GM04504 (cell line): ENCODE results near the gene NCKAP1.
"Not testable (repeated sequence)": the region's sequence is repeated elsewhere in the genome, so short reads cannot be mapped to it uniquely, and the experiment has no call there.

Source experiments
- DNase-seq: peaks from one replicate; pipeline ENCODE4 v3.0.0-alpha.2; 2012; ENCODE audit warnings: low read depth

The NCKAP1 gene

DNA sequence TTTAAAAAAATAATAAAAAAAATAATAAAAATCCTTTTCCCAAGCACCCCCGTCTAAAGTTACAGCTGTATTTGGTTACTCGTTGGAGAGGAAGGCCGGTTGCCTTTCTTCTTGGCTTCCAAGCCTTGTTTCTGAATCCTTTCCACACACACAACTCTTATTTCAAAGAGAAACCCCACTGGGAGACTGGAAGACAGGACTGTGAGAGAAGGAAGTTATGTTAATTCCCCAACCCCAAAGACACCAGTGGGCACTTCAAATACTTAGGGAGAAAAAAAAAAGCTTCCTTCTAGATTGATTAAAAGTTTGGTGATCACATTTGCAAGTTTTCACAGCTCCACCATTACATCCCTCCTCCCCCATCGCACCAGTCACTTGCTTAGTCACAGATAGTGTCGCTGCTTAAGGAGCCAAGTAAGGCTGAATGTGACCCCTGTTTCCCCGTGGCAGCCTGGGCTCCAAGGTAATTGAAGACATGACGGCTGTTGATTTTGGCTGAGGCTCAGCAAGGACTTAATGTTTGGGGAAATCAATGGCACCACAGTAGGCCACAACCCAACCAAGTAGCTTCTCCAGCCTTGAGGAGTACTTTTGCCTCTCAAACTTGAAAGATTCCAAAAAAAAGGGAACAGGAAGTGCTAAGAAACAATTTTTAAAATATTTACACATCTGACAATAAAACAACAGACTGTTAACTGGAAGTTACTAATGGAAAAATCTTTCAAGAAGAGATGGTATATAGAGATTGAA is 131.0 kb downstream of the NCKAP1 start:
- no peak for DNase-seq

DNA sequence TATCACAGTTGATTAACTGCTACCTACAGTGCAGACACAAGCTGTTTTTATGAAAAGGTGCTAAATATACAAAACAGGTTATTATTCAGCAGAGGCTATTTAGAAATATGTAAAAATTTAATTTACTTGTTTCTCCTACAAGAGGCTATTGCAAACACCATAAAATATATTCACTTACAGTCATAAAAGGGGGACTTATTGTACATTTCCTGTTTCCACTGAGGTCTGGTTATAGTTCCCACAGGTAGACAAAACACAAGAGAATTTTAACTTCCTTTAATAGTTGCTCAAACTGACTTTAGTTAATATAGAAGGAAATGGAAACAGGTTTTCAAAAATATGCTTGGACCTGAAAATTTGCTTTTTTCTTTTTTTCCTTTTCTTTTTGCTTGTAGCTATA is 131.8 kb downstream of the NCKAP1 start:
- DNase-seq, result no peak

DNA sequence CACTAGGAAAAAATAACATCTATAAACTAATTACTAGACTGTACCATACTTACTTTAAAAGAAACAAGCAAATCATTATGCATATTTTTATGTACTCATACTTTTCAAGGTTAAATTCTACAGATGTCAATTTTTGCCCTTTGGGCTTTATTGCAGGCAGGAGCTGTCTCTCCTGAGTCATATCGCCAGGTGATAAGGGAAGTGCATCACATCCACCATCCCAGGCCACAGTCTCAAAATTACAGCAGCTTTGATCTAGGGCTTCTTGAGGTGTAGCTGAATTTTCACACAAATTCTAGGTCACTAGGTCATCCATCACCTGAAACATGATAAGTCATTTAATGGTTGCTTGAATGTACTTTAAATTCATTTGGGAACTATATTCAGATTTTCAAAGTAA is 133.4 kb downstream of the NCKAP1 start:
- no peak for DNase-seq

DNA sequence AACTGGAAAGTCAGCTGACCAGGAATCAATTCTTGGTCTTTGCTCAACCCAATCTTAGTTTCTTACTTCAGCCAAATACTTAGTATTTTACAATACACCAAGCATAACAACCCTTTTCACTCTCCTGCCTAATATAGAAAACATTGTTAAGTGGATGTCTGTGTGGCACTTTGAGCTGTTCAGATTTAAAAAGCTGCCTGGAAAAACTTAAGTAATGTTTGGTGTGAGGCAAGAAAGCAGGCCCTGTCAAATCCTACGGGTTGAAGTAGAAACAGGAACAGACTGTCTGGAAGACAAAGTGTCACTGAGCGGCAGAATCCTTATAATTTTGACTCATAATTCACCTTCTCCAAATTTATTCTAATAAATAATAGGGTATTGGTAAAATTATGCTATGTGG is 134.7 kb downstream of the NCKAP1 start:
- no peak for DNase-seq

DNA sequence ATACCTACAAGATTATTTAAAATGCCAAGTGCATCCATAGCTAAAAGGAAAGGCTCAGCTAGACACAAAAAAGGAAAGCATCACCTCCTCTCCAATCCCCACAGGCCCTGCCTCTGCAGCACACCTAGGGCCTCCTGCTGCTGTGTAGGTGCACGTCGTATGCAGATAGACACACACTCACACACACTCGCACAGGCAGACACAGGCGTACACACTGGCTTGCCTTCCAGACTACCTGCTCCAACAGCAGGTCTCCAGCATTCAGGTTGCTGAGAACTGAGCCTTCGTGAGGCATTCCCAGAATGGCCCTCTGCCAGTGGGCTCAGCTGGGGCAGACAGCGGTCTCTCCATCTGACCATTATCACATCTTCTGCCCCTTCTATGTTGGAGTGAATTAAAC is 136.5 kb downstream of the NCKAP1 start:
- no peak for DNase-seq

DNA sequence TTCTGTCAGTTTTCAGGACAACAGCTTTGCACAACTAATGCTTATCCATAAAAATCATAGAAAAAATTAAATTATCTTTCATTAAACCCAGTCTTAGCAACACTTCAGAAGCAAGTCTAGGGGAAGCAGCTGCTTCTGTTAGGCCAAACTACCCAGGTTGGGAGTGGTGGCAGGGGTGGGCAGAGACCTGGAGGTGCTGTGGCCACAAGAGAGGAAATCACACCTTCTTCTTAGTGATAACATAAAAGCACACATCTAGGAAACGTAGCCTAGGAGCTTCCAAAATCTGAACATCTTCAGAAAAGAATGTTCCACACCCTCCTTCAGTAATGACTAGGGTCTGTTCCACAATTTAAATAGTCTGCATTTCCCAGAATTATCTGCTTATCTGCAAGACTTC is 139.5 kb downstream of the NCKAP1 start:
- no peak for DNase-seq

DNA sequence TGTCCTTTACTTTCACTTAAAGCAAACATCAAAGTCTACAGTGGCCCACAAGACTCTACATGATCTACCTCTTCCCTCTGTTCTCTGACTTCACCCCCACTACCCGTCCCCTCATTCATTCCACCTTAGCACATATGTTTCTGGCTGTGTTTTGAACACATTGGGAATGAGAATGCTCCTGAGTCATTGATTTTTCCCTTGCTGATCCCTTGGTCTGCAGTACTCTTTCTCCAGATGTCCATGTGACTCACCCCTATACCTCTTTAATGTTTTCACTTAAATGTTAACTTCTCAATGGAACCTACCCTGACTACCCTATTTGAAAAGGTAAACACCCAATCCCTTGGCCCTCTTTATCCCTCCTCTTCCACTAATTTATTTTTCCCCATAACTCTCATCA is 141.1 kb downstream of the NCKAP1 start:
- DNase-seq, result no peak

DNA sequence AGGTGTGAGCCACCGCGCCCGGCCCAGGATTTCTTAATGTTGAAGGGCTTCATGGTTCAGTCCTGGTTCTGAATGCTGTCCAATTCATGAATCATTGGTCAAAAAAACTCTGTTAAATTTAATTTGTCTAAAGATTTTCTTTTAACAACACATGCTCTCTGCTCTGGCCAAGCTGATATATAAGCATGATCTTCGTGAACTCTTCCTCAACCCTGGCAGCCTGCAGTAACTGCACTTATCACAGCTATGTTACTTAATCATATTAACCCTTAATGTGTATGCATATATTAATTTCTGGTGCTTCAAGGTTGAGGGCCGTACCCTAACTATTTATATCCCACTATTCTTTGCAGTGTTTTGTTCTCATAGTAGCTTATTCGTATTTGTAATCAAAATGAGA is 142.5 kb downstream of the NCKAP1 start:
- no peak for DNase-seq

DNA sequence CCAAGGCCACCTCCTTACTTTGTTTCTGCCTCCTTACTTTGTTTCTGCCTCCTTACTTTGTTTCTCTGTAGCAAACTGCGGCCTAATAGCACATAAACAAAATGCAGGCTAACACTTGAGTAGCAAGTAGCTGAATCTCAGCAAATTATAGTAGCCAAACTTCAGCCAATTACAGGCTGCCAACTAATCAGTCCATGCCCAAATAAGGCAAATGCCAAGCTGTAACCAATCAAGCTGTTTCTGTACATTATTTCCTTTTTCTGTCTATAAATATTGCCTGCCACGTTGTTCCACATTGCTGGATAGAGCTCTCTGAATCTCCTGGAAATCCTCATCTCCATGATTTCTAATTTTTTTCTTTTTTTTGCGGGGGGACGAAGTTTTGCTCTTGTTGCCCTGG is 143.1 kb downstream of the NCKAP1 start:
- no peak for DNase-seq

DNA sequence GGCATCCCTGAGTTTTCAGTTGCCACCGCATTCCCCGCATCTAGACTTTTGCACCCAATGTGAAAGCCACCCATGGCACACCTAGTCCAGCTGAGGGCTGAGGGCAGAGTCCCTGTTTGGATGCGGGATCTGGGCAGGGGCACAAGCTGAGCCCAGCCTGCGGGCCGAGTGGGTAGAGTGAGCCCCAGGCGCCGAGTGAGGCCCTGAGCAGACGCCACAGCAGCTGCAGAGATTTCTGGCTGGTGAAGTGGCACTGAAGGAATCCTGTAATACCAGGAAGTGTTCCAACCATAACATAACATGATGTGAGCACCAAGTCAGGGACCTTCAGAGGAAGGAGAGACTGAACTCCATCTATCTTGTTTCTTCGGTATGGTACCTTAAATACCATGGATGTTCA is 144.1 kb downstream of the NCKAP1 start:
- DNase-seq, result no peak

DNA sequence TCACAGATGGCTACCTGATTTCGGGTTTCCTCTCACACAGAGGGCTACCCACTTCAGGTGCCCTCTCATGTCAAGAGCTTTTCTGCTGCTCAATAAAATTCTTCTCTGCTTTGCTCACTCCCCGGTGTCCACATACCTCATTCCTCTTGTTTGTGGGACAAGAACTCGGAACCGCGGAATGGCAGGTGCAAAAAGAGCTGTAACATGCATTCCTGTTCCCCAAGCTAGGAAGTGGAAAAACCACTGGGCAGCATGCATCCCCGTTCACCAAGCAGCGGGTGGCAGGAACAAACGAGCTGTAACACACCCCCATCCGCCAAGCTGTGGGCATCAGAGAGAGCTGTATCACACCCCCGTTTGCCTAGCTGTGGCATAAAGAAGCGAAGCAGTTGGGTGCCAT is 144.6 kb downstream of the NCKAP1 start:
- no peak for DNase-seq

DNA sequence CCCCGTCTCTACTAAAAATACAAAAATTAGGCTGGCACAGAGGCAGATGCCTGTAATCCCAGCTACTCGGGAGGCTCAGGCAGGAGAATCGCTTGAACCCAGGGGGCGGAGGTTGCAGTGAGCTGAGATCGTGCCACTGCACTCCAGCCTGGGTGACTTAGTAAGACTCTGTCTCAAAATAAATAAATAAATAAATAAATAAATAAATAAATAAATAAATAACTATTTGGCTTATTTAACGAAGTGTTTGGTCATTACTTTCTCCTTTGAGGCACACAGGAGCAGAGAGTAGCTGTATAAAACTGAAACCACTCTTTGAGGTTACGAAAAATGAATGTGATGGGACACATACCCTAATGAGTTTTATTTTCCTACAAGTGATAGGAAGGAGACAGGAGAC is 145.2 kb downstream of the NCKAP1 start:
- not testable (repeated sequence) for DNase-seq

DNA sequence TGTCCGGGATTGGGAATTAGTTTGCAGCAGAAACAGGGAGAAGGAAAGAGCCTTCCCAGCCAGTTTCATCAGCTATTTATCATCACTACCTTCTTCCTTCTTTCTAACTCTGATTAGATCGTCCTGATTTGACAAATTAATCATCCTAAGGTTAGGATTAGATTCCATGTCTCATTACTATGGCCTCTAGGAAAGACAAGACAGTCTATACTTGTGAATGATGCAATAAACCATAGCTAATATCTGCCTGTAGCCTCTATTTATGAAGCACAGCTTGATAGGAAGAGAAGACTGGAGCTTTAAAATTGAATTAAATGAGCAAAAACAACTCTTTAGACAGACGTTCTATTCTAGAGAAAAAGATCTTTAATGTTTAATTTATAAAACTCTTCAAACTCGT is 146.6 kb downstream of the NCKAP1 start:
- no peak for DNase-seq

DNA sequence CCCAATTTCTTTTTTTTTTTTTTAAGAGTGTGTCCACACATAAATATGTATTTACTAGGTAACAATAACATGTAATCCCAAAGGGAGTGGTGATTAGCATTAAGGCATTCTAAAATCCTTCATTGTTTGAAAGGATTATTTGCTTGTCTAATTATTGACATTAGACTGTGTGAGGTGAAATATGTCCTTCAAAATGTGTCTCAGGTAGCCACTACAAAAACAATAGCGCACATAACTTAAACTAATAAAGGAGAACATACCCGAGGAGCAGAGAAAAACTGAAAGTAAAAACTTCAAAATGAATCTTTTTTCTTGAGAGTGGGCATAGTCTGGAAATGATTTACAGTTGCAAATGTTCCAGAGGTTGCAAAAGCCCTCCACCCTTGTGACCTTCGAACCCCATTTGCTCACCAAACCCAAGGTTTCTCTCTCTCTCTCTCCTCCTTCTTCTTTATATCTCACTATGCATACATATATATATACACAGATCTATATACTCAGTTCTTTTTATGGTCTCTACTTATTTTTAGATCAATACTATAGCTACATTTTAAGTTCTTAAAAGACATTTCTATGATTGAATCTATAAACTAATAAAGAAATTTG is 147.4 kb downstream of the NCKAP1 start:
- no peak for DNase-seq

DNA sequence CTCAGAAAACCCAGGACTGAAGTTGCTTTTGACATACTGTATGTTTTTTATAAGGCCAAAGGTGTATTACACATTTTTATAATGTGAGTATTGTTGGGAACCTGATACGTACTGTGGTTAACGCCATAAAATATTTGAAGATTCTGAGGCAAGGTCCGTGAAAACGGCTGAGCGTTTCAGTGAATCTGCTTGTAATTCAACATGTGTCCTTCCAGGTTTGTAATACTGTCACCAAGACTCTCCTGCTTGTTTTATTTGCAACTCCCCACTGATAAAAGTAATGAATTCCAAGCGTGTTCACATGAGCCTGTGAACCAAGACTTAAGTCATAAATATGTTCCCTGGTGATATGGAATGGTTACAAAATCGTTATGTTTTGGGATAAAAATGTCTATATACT is 148.0 kb downstream of the NCKAP1 start:
- DNase-seq, result no peak

DNA sequence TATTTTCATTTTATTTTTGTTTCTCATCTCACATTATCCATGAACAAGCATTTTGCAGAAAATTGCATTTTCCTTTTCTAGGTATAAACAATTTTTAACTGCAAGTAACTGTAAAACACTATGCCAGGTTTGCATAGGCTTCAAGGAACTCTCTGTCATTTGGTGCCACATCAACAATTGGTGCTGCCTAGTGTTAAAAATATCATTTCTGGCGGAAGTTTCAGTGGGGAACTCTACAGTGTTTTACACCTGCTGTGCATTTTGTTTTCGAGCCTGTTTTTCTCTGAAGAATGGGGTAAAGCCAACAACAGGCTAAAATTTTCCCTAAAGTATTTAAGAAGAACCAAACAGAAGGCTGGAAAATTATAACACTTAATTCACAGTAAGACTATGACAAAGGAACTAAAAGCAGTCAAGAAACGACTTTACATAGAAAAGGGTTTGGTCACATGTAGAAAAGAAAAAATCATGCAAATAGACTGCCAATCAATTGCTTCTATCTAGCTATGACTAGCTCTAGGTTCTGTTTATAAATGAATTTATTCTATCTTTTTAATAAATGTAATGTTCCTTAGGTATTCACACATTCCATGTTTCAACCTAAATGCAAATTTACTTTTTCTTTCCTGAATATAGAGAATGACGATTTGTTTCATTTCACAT is 150.4 kb downstream of the NCKAP1 start:
- DNase-seq, result no peak

DNA sequence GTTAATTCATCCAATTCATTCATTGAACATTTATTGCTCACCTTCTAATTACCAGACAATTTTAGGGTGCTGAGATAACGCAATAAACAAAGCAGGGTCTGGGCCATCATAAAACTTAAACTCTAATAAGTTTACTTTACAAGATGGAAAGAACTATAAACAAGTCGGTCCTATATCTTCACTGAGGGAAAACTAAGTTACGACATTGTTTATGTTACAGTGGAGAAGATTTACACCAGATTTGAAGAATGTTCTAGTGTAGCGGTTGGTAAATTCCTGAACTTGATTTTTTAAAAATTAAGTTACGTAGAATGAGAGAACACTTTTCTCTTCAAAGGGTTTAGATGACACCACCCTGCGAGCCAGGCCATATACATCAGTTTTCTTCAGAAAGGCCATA is 151.2 kb downstream of the NCKAP1 start:
- no peak for DNase-seq

DNA sequence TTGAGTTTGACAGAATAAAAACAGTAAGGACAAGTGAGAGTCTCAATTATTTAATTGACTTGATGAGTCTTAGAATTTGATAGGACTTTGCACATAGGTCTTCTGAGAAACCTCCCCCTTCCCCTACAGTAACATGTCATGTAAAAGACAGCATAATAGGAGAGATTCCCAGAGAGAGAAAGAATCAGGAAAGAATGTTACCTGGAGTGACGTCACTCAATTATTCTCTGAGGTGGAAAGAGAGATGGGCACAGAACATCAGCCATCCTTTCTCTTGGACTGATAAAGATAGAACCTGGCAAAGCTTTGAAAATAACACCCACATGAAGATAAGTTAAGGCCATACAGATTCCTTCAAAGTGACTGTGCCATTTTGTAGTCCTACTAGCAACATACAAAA is 152.5 kb downstream of the NCKAP1 start:
- DNase-seq, result no peak

DNA sequence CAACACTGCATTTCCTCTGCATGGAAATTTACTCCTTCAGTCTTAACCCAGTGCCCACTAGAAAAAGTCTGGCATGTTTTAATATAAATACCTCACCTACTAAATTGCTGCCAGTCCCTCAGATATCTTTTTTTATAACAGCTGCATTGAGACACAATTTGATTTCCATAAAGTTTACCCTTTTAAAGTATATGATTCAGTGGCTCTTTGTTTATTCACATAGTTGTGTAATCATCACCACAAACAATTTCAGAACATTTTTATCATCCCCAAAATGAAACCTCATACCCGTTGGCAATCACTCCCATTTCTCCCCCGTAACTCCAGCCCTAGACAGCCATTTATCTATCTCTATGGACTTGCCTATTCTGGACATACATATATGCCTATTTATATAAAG is 154.8 kb downstream of the NCKAP1 start:
- DNase-seq, result no peak

DNA sequence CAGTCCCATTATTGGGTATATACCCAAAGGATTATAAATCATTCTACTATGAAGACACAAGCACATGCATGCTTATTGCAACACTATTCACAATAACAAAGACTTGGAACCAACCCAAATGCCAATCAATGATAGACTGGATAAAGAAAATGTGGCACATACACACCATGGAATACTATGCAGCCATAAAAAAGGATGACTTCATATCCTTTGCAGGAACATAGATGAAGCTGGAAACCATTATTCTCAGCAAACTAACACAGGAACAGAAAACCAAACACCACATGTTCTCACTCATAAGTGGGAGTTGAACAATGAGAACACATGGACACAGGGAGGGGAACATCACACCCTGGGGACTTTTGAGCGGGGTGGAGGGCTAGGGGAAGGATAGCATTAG is 158.2 kb downstream of the NCKAP1 start:
- not testable (repeated sequence) for DNase-seq

DNA sequence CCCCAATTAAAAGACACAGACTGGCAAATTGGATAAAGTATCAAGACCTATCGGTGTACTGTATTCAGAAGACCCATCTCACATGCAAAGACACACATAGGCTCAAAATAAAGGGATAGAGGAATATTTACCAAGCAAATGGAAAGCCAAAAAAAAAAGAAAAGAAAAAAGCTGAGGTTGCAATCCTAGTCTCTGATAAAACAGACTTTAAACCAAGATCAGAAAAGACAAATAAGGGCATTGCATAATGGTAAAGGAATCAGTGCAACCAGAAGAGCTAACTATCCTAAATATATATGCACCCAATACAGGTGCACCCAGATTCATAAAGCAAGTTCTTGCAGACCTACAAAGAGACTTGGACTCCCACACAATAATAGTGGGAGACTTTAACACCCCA is 161.6 kb downstream of the NCKAP1 start:
- not testable (repeated sequence) for DNase-seq

DNA sequence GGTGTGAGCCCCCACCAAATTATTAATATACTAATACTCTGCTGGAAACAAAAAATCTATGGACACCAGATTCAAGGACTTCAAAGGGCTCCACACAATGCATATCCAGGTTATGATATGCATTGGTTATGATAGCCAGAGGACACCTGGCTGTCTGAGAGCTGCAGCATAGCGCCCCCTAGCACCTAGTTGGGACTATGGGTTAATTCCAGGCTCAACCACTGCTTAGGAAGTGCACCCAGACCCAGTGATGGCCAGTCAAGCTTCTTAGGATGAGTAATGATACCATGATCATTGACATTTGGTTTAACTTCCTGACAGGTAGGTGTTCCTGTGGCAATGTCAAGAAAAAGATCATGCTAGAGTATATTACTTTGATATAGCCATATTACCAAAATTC is 168.0 kb downstream of the NCKAP1 start:
- no peak for DNase-seq

DNA sequence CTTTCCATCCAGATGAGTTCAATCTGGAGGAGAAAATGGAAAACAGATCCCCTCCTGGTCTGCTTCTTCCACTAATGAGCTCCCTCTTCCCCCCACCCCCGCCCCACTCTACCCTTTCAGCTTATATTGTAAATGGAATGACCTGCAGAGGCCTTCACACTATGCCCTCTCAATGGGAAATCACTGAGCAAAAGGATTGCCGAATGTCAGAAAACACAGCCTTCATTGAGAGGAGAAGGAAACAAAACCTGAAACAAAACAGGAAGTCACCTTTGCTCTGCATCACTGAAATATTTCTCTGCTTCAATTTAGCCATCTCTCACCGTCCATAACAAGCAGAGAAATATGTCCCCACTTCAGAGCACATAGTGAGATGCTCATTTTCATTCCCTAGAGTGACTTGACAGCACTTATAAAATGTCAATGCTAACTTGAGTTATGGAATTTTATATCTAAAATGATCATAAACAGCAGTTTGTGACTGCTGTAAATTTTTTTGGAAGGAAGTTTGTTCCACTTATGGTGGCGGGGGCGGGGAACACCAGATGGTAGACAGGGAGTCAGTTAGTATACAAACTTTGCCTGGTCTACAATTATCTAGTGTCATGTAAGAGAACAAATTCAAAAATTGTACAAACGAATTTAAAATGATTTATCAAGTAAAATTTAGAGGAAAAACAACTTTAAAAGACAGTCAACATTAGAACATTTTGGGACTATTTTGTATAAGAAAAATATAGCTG is 170.0 kb downstream of the NCKAP1 start:
- DNase-seq, result no peak
